NOMO-1 treated with dmso at 0.1 percent for 144 hours (cell line): ENCODE measurements around the gene UBE3B.

Source experiments
- DNase-seq: peaks from one replicate; lab custom pipeline; 2025; ENCODE audit not compliant: unreplicated experiment; lab: John Stamatoyannopoulos, UW

The UBE3B gene

GRCh38 chr12:109494348-109494881, 17.0 kb downstream of the UBE3B start:
- no peak for DNase-seq

GRCh38 chr12:109495012-109495411, 17.6 kb downstream of the UBE3B start:
- DNase-seq, result no peak

GRCh38 chr12:109496306-109496705, 18.9 kb downstream of the UBE3B start:
- no peak for DNase-seq

DNA sequence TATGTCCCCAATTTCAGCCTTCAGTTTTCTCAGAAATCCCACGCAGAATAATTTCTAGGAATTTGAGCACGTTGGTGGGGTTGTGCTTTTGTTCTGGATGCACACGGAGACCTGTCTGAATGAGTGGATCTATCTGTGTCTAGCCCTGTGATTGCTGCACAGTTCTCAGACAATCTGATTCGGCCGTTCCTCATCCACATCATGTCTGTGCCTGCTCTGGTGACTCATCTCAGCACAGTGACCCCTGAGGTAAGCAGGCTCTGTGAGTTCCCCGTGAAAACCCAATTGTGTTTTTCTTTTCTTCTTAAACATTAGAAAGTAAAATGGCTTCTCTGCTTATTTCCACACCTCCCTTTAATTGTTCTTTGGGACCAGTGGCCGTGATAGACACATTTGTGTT, 20.2 kb downstream of the UBE3B start:
- no peak for DNase-seq

GRCh38 chr12:109500406-109501185, 23.2 kb downstream of the UBE3B start:
- DNase-seq, result no peak

DNA sequence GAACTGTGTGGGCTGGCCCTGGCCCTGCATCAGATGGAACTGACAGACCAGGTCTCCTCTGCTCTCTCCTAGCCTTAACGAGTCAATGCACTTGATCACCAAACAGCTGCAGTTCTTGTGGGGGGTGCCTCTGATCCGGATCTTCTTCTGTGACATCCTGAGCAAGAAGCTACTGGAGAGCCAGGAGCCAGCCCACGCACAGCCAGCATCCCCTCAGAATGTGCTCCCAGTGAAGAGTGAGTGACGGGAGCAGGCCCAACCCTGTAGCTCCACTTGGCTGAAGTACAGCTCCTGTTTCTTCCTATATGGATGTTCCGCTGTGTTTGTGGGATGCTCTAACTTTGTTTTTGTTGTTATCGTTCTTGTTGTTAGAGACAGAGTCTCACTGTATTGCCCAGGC, 23.9 kb downstream of the UBE3B start:
- DNase-seq, result no peak

GRCh38 chr12:109502332-109502731, 24.9 kb downstream of the UBE3B start:
- DNase-seq, result no peak

- DNase-seq, result no peak
Measured at GRCh38 chr12:109503611-109504010, 26.2 kb downstream of the UBE3B start.

DNA sequence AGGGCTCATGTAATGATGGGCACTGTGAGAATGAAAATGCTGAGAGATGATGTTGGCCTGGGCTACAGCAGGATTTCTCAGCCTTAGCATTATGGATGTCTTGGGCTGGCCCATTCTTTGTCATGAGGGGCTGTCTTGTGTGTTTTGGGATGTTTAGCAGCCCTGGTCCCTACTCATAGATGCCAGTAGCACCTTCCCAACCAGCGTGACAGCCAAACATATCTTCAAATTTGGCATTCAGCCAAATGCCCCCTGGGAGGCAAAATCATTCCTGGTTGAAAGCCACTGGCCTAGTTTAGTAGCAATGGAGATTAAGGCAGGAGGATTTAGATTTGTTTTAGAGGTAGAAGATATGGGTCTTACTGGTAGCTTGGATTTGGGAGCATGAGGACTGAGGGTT, 26.6 kb downstream of the UBE3B start:
- DNase-seq, result no peak

DNA sequence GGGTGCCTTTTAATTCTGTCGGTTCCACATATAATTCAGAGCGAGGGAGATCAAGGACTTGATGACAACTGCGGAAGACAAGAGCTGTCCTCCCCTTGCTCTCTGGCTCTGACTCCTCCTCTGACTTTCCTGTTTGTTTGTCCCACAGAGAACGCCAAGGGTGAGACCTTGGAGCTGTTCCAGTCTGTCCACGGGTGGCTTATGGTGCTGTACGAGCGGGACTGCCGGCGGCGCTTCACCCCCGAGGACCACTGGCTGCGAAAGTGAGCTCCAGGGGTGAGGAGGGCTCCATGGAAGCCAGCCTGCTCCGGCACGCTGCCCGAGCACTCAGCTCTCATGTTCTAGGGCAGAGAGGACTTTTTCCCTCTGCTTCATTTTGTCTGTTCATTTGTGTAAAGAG, 32.8 kb downstream of the UBE3B start:
- no peak for DNase-seq

GRCh38 chr12:109512608-109513007, 35.2 kb downstream of the UBE3B start:
- no peak for DNase-seq

- DNase-seq, result no peak
Measured at GRCh38 chr12:109513051-109513450, 35.6 kb downstream of the UBE3B start.

GRCh38 chr12:109513977-109514376, 36.5 kb downstream of the UBE3B start:
- DNase-seq, result no peak

DNA sequence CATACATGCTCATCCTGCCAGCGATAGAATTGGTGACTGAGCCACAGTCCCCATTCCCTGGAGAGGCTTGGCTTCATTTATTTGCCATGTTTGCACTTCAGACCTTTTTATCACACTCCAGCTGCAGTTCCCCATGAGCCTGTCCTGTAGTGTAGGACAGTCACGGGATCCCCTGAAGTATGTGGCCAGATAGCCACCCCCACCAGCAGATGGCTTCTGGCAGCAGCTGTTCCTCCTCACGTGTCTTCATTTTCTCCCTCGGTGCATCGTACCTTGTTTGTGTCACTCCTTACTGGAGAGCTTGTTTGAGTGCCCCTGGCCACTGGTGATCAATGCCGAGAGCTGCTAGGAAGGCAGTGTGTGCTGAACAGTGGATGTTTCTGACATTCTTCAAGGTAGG, 40.2 kb downstream of the UBE3B start:
- DNase-seq, result no peak

- DNase-seq, result no peak
Measured at GRCh38 chr12:109518820-109519665, 41.6 kb downstream of the UBE3B start.

- no peak for DNase-seq
Measured at GRCh38 chr12:109519787-109520186, 42.4 kb downstream of the UBE3B start.

- DNase-seq, result no peak
Measured at GRCh38 chr12:109521831-109522230, 44.4 kb downstream of the UBE3B start.

DNA sequence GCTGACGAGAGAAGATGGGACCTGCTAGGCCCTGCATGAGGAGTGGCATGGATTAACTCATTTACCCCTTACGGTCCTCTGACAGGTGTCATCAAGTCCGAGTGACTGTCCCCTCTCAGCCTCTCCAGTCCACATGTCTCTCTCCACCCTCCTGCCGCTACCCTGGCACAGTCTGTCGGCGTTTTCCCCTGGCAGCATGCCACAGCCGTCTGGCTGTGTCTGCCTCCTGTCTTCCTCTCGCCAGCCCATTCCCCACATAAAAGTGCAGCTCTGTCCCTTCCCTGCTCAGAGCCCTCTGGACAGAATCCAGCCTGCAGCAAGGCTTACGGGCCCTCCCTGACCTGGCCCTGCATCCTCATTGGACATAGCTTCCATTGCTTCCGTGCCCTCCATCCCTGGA, 45.6 kb downstream of the UBE3B start:
- no peak for DNase-seq

- no peak for DNase-seq
Measured at GRCh38 chr12:109523504-109523903, 46.1 kb downstream of the UBE3B start.

DNA sequence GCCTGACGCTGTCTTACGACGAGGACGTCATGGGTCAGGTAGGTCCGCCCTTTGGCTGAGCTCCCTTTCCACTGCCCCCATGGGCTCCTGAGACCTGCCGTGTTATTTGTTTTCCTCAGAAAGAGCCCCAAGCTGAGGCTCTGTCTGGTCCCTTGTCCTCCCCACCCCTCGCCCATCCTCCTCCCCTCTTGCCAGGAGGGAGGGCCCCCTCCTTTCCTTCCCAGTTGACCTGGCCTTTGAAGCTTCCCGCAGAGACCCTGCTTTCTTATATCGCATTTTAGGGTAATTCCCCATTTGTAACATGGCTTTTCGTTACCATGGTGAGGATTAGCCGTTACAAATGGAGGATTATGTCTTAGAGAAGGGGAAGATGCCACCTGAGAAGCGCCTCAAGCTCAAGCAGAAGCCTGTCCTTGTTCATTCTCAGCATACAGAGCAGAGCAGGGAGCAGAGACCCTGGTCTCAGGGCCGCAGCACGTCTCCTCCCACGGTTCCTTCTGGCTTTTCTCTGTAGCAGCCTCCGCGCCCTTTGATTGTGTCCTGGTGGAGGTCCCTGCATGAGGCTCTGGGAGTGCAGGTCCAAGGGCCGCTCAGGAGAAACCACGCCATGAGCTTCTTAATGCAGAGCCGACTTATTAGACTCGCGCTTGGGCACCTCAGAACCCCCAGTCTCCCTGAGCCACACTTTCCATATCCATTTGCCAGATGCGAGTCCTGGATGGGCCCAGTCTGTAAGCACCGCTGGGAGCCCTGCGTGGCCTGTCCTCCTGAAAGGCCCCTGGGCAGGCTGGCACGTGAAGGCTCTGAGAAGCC, 47.2 kb downstream of the UBE3B start:
- no peak for DNase-seq

DNA sequence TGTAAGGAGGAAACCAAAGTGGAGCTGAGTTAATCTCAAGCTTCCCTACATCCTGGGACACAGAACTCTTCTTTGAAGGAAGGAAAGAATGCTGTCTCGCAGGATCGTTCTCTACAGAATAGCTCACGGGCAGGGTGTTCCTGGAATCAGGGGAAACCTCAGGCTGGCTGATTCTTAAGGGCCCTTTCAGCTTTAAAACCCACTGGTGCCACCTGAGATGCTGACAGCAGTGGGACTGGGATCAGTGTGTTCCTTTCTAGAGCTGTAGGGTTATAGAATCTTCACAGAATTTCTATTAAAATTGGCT, 47.8 kb downstream of the UBE3B start:
- no peak for DNase-seq
